ENCODE results near the gene PFKM.
"Not testable (repeated sequence)": the region's sequence is repeated elsewhere in the genome, so short reads cannot be mapped to it uniquely, and the experiment has no call there.

PFKM gene

DNA sequence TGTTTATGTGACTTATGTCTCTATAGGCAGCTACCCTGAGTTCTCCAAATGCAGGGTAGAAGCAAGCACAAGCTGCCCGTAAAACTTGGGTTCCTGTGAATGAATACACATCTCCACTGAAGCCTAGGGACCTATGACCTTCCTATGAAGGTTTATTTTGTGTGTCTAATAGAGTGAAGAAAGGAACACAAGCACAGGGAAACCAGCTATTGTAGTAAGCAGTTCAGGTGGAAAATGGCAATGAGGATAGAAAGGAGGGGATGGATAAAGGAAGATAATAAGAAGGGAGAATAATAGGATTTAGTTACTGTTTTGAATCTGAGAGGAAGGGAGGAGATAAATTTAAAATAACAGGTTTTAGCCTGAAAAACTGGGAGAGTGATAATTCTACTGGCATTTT is 2.4 kb downstream of the PFKM start:
- H3K79me2 ChIP-seq (ENCODE audit: low read length): peaks cover 39% of the 10 kb centered on the region
- no peak overlapping the region for H3K4me2 ChIP-seq (ENCODE audit: low read depth, low read length)
- H4K20me1 ChIP-seq (ENCODE audit: insufficient read depth, low read length): no peaks in the 10 kb centered on the region
- H3K27me3 ChIP-seq (replicated peaks; ENCODE audit: insufficient read depth, low read length): no peaks in the 10 kb centered on the region
- H3K4me1 ChIP-seq (ENCODE audit: low read length): peaks cover 10% of the 10 kb centered on the region; the same call in 1 of the 2 replicates
- 0 out of 2 replicates have a peak, but pooled peaks cover 4% of the 10 kb centered on the region for H3K36me3 ChIP-seq (replicated peaks; ENCODE audit: insufficient read depth, low read length)
- no peak overlapping the region for H3K9ac ChIP-seq (ENCODE audit: low read length)
- no peak for TF ChIP-seq EZH2 (optimal IDR thresholded peaks at IDR 0.05; ENCODE audit: low read depth, low read length)
- no peak for TF ChIP-seq EZH2phosphoT487 (IDR thresholded peaks at IDR 0.05; ENCODE audit: low read length)
- TF ChIP-seq, protein P1, sequence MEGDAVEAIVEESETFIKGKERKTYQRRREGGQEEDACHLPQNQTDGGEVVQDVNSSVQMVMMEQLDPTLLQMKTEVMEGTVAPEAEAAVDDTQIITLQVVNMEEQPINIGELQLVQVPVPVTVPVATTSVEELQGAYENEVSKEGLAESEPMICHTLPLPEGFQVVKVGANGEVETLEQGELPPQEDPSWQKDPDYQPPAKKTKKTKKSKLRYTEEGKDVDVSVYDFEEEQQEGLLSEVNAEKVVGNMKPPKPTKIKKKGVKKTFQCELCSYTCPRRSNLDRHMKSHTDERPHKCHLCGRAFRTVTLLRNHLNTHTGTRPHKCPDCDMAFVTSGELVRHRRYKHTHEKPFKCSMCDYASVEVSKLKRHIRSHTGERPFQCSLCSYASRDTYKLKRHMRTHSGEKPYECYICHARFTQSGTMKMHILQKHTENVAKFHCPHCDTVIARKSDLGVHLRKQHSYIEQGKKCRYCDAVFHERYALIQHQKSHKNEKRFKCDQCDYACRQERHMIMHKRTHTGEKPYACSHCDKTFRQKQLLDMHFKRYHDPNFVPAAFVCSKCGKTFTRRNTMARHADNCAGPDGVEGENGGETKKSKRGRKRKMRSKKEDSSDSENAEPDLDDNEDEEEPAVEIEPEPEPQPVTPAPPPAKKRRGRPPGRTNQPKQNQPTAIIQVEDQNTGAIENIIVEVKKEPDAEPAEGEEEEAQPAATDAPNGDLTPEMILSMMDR (IDR thresholded peaks at IDR 0.05; ENCODE audit: low read length): no peak
- H3F3A ChIP-seq (ENCODE audit: insufficient read depth, low read length): peaks cover 4% of the 10 kb centered on the region; the same call in 1 of the 2 replicates
- H2AFZ ChIP-seq (ENCODE audit: low read length): no peak overlapping the region
- no peaks in the 10 kb centered on the region for H3K9me3 ChIP-seq (replicated peaks; ENCODE audit: insufficient read depth, low read length)
- H3K27ac ChIP-seq (ENCODE audit: low read length): no peak overlapping the region
- H3K9me2 ChIP-seq (replicated peaks; ENCODE audit: insufficient read depth, low read length): no peaks in the 10 kb centered on the region
- DNase-seq: no peak
- H3K4me3 ChIP-seq (ENCODE audit: low read length): no peak overlapping the region

DNA sequence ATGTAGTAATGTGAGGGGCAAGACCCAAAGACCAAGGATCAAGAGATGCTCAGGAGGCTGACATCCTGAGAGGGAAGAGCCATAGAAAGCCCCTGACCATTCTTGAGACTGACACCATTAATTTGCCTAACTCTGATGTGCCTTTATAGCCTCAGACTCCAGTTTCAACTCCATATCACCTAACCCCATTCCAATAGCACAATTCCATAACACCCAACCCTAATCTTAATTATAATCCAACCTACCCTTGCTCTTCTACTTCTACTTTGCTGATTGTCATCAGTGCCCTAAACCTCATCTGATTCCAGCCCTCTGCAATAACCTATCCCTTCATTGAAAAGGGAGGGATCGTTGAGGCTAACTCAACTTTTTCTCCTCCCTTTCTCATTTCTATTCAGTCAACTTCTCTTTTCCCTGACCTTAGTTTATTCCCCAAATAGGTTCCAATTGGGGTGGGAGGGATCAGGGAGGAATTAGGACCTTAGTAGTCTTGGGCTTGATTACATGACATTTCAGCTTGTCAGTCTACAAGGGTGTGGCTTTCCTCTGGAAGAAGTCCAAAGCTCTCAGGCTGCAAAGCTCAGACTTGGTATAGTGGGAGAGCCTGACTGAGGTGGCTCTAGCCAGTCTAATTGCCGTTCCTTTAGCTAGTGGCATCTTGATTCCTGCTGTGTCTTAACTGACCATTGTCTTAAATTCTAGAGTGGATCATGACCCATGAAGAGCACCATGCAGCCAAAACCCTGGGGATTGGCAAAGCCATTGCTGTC is 3.1 kb downstream of the PFKM start:
- H3K9ac ChIP-seq (ENCODE audit: low read length): no peak overlapping the region
- no peak overlapping the region for H3K27ac ChIP-seq (ENCODE audit: low read length)
- 0 out of 2 replicates have a peak, but pooled peaks cover 4% of the 10 kb centered on the region for H3K36me3 ChIP-seq (replicated peaks; ENCODE audit: insufficient read depth, low read length)
- H3K4me2 ChIP-seq (ENCODE audit: low read depth, low read length): no peak overlapping the region
- H3F3A ChIP-seq (ENCODE audit: insufficient read depth, low read length): peaks cover 4% of the 10 kb centered on the region; the same call in 1 of the 2 replicates
- no peak overlapping the region for H2AFZ ChIP-seq (ENCODE audit: low read length)
- H3K4me1 ChIP-seq (ENCODE audit: low read length): peaks cover 14% of the 10 kb centered on the region
- TF ChIP-seq EZH2phosphoT487 (IDR thresholded peaks at IDR 0.05; ENCODE audit: low read length): no peak
- TF ChIP-seq EZH2 (optimal IDR thresholded peaks at IDR 0.05; ENCODE audit: low read depth, low read length): no peak
- no peaks in the 10 kb centered on the region for H4K20me1 ChIP-seq (ENCODE audit: insufficient read depth, low read length)
- H3K79me2 ChIP-seq (ENCODE audit: low read length): peaks cover 41% of the 10 kb centered on the region
- no peaks in the 10 kb centered on the region for H3K9me2 ChIP-seq (replicated peaks; ENCODE audit: insufficient read depth, low read length)
- no peak overlapping the region for H3K4me3 ChIP-seq (ENCODE audit: low read length)
- DNase-seq: no peak
- H3K27me3 ChIP-seq (replicated peaks; ENCODE audit: insufficient read depth, low read length): no peaks in the 10 kb centered on the region
- no peaks in the 10 kb centered on the region for H3K9me3 ChIP-seq (replicated peaks; ENCODE audit: insufficient read depth, low read length)

DNA sequence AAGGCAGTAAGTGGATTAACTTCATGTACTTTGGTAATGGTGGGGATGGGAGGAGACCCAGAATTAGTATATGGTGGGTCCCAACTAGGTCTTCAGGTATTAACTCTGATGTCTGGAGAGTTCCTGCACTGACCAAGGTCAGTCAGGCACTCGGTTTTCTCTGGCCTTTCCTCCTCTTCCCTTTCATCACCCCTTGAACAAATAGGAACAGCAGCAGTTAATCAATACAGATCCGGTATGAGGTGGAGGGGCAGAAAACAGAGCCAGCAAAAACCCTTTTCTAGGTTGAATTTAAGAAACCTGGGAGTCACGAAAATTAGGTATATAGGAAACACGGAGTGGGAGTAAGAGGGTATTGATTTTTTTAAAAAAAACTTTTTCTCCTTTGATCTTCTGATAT is 4.0 kb downstream of the PFKM start:
- H3K9me2 ChIP-seq (replicated peaks; ENCODE audit: insufficient read depth, low read length): no peaks in the 10 kb centered on the region
- no peak overlapping the region for H3K4me3 ChIP-seq (ENCODE audit: low read length)
- H3K36me3 ChIP-seq (replicated peaks; ENCODE audit: insufficient read depth, low read length): 0 out of 2 replicates have a peak, but pooled peaks cover 5% of the 10 kb centered on the region
- no peak for DNase-seq
- no peak overlapping the region for H3K9ac ChIP-seq (ENCODE audit: low read length)
- TF ChIP-seq, protein P1 (IDR thresholded peaks at IDR 0.05; ENCODE audit: low read length): no peak
- TF ChIP-seq EZH2phosphoT487 (IDR thresholded peaks at IDR 0.05; ENCODE audit: low read length) (no peak), EZH2 (optimal IDR thresholded peaks at IDR 0.05; ENCODE audit: low read depth, low read length) (no peak)
- H3K79me2 ChIP-seq (ENCODE audit: low read length): peaks cover 47% of the 10 kb centered on the region
- H3K27me3 ChIP-seq (replicated peaks; ENCODE audit: insufficient read depth, low read length): no peaks in the 10 kb centered on the region
- H3K4me2 ChIP-seq (ENCODE audit: low read depth, low read length): no peak overlapping the region
- peaks cover 13% of the 10 kb centered on the region for H3K4me1 ChIP-seq (ENCODE audit: low read length)
- H3F3A ChIP-seq (ENCODE audit: insufficient read depth, low read length): peaks cover 4% of the 10 kb centered on the region; the same call in 1 of the 2 replicates
- H4K20me1 ChIP-seq (ENCODE audit: insufficient read depth, low read length): no peaks in the 10 kb centered on the region
- no peak overlapping the region for H2AFZ ChIP-seq (ENCODE audit: low read length)
- no peak overlapping the region for H3K27ac ChIP-seq (ENCODE audit: low read length)
- H3K9me3 ChIP-seq (replicated peaks; ENCODE audit: insufficient read depth, low read length): no peaks in the 10 kb centered on the region

DNA sequence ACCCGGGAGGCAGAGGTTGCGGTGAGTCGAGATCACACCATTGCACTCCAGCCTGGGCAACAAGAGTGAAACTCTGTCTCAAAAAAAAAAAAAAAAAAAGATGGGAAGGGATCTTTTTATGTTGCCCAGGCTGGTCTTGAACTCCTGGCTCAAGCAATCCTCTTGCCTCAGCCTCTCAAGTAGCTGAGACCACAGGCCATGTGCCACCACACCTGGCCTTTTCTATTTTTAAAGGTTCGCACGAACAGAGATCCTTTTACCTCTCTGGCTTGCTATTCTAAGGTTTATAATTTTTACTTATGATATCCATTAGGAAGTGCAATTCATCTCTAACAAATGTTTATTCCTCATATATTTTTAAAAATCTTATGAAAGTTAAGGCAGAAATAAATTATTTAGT is 6.4 kb downstream of the PFKM start:
- Histone ChIP-seq H3K36me3 (replicated peaks; ENCODE audit: insufficient read depth, low read length) (peaks cover 10% of the 10 kb centered on the region; the same call in 1 of the 2 replicates), H3K79me2 (ENCODE audit: low read length) (peaks cover 41% of the 10 kb centered on the region)
- H3K4me1 ChIP-seq (ENCODE audit: low read length); H3K9me3 ChIP-seq (replicated peaks; ENCODE audit: insufficient read depth, low read length); H3K27ac ChIP-seq (ENCODE audit: low read length); H3F3A ChIP-seq (ENCODE audit: insufficient read depth, low read length); H4K20me1 ChIP-seq (ENCODE audit: insufficient read depth, low read length); H3K27me3 ChIP-seq (replicated peaks; ENCODE audit: insufficient read depth, low read length); DNase-seq; H3K9me2 ChIP-seq (replicated peaks; ENCODE audit: insufficient read depth, low read length); H3K4me3 ChIP-seq (ENCODE audit: low read length); H3K4me2 ChIP-seq (ENCODE audit: low read depth, low read length); H2AFZ ChIP-seq (ENCODE audit: low read length); H3K9ac ChIP-seq (ENCODE audit: low read length): not testable (repeated sequence)
